HEK293 (cell line): Measurements from ENCODE around the gene ETNK2.
A peak's percentile ranks its signal among the peaks of the same experiment; 100 is the strongest.

Experiments used
- BCL6B ChIP-seq: fragments of 450-650 bp; formaldehyde crosslinking; IDR thresholded peaks from 2 replicates; pipeline ENCODE4 v1.5.1; 2017; ENCODE audit warnings: missing biosample characterization, missing genetic modification characterization
- GLI4 ChIP-seq: fragments of 450-650 bp; formaldehyde crosslinking; IDR thresholded peaks from 2 replicates; pipeline ENCODE4 v1.5.1; 2016; ENCODE audit warnings: missing biosample characterization, missing genetic modification characterization
- KLF10 ChIP-seq: fragments of 450-650 bp; IDR thresholded peaks from 2 replicates; pipeline ENCODE4 v1.5.1; 2018; ENCODE audit warnings: missing biosample characterization, mild to moderate bottlenecking, missing genetic modification characterization
- REPIN1 ChIP-seq: fragments of 450-650 bp; formaldehyde crosslinking; IDR thresholded peaks from 2 replicates; pipeline ENCODE4 v1.5.1; 2017; ENCODE audit warnings: missing biosample characterization, missing genetic modification characterization, low read depth
- SCRT1 ChIP-seq: fragments of 450-650 bp; formaldehyde crosslinking; IDR thresholded peaks from 2 replicates; pipeline ENCODE4 v1.5.1; 2016; ENCODE audit warnings: missing biosample characterization, missing genetic modification characterization, borderline replicate concordance
- ZBTB48 ChIP-seq: fragments of 450-650 bp; formaldehyde crosslinking; IDR thresholded peaks from 2 replicates; pipeline ENCODE4 v1.5.1; 2016; ENCODE audit warnings: missing biosample characterization, missing genetic modification characterization
- ZIC2 ChIP-seq: fragments of 450-650 bp; formaldehyde crosslinking; IDR thresholded peaks from 2 replicates; pipeline ENCODE4 v1.5.1; 2016; ENCODE audit warnings: missing biosample characterization, missing genetic modification characterization
- ZNF121 ChIP-seq: fragments of 450-650 bp; formaldehyde crosslinking; IDR thresholded peaks from 2 replicates; pipeline ENCODE4 v1.5.1; 2016; ENCODE audit warnings: missing biosample characterization, missing genetic modification characterization
- ZNF146 ChIP-seq: fragments of 450-650 bp; formaldehyde crosslinking; IDR thresholded peaks from 2 replicates; pipeline ENCODE4 v1.5.1; 2016; ENCODE audit warnings: missing biosample characterization, missing genetic modification characterization
- ZNF169 ChIP-seq: fragments of 450-650 bp; formaldehyde crosslinking; IDR thresholded peaks from 2 replicates; pipeline ENCODE4 v1.5.1; 2016; ENCODE audit warnings: missing biosample characterization, missing genetic modification characterization
- ZNF202 ChIP-seq: fragments of 450-650 bp; formaldehyde crosslinking; IDR thresholded peaks from 2 replicates; pipeline ENCODE4 v1.5.1; 2016; ENCODE audit warnings: missing biosample characterization, missing genetic modification characterization, borderline replicate concordance
- ZNF221 ChIP-seq: fragments of 450-650 bp; formaldehyde crosslinking; IDR thresholded peaks from 2 replicates; pipeline ENCODE4 v1.5.1; 2017; ENCODE audit warnings: missing biosample characterization, missing genetic modification characterization, borderline replicate concordance
- ZNF266 ChIP-seq: fragments of 450-650 bp; formaldehyde crosslinking; IDR thresholded peaks from 2 replicates; pipeline ENCODE4 v1.5.1; 2016; ENCODE audit warnings: missing biosample characterization, missing genetic modification characterization, low read depth
- ZNF274 ChIP-seq, 2 experiments: fragments of 200-500 bp in 1 of 2; fragments of 450-650 bp in 1 of 2; sonication (Bioruptor generic) in 1 of 2; formaldehyde crosslinking in 1 of 2; IDR thresholded peaks; 2 replicates each; pipeline versions ENCODE4 v1.5.1 to v1.6.1; 2014 to 2016; ENCODE audit warnings: borderline replicate concordance in 1 of 2, inconsistent platforms in 1 of 2, low read length in 1 of 2, missing biosample characterization in 1 of 2, missing genetic modification characterization in 1 of 2
- ZNF335 ChIP-seq: fragments of 450-650 bp; formaldehyde crosslinking; conservative IDR thresholded peaks from 2 replicates; pipeline ENCODE4 v1.5.1; 2016; ENCODE audit warnings: missing biosample characterization, missing genetic modification characterization
- ZNF366 ChIP-seq: fragments of 450-650 bp; formaldehyde crosslinking; conservative IDR thresholded peaks from 2 replicates; pipeline ENCODE4 v1.5.1; 2016; ENCODE audit warnings: missing biosample characterization, missing genetic modification characterization
- ZNF501 ChIP-seq: fragments of 450-650 bp; formaldehyde crosslinking; IDR thresholded peaks from 2 replicates; pipeline ENCODE4 v1.5.1; 2016; ENCODE audit warnings: missing biosample characterization, missing genetic modification characterization
- ZNF510 ChIP-seq: fragments of 450-650 bp; formaldehyde crosslinking; IDR thresholded peaks from 2 replicates; pipeline ENCODE4 v1.5.1; 2018; ENCODE audit warnings: mild to moderate bottlenecking, missing genetic modification characterization, missing biosample characterization; ENCODE audit not compliant: insufficient replicate concordance
- ZNF514 ChIP-seq: fragments of 450-650 bp; formaldehyde crosslinking; IDR thresholded peaks from 2 replicates; pipeline ENCODE4 v1.5.1; 2016; ENCODE audit warnings: missing biosample characterization, missing genetic modification characterization
- ZNF571 ChIP-seq: fragments of 450-650 bp; formaldehyde crosslinking; IDR thresholded peaks from 2 replicates; pipeline ENCODE4 v1.5.0; 2017; ENCODE audit warnings: missing biosample characterization, missing genetic modification characterization
- ZNF596 ChIP-seq: fragments of 450-650 bp; IDR thresholded peaks from 2 replicates; pipeline ENCODE4 v1.5.0; 2018; ENCODE audit warnings: missing biosample characterization, mild to moderate bottlenecking, missing genetic modification characterization, moderate library complexity
- ZNF777 ChIP-seq: fragments of 450-650 bp; formaldehyde crosslinking; IDR thresholded peaks from 2 replicates; pipeline ENCODE4 v1.5.1; 2017; ENCODE audit warnings: missing biosample characterization, missing genetic modification characterization, borderline replicate concordance
- ZNF785 ChIP-seq: fragments of 450-650 bp; formaldehyde crosslinking; IDR thresholded peaks from 2 replicates; pipeline ENCODE4 v1.5.1; 2016; ENCODE audit warnings: missing biosample characterization, missing genetic modification characterization
- ZNF837 ChIP-seq: fragments of 450-650 bp; formaldehyde crosslinking; IDR thresholded peaks from 2 replicates; pipeline ENCODE4 v1.5.1; 2016; ENCODE audit warnings: missing biosample characterization, missing genetic modification characterization
- ZSCAN16 ChIP-seq: fragments of 450-650 bp; formaldehyde crosslinking; IDR thresholded peaks from 2 replicates; pipeline ENCODE4 v1.5.1; 2016; ENCODE audit warnings: missing biosample characterization, missing genetic modification characterization
- ZSCAN23 ChIP-seq: fragments of 450-650 bp; formaldehyde crosslinking; IDR thresholded peaks from 2 replicates; pipeline ENCODE4 v1.5.1; 2016; ENCODE audit warnings: missing biosample characterization, missing genetic modification characterization
- TF ChIP-seq, protein P1 (sequence below): fragments of 450-650 bp; formaldehyde crosslinking; IDR thresholded peaks from 2 replicates; pipeline ENCODE4 v1.5.1; 2017; ENCODE audit warnings: missing biosample characterization, missing genetic modification characterization
- TF ChIP-seq, protein P2 (sequence below): fragments of 450-650 bp; IDR thresholded peaks from 2 replicates; pipeline ENCODE4 v1.5.1; 2018; ENCODE audit warnings: missing biosample characterization, missing genetic modification characterization
- TF ChIP-seq, protein P3 (sequence below): fragments of 450-650 bp; formaldehyde crosslinking; IDR thresholded peaks from 2 replicates; pipeline ENCODE4 v1.5.1; 2016; ENCODE audit warnings: missing biosample characterization, missing genetic modification characterization
- TF ChIP-seq, protein P4 (sequence below): fragments of 450-650 bp; formaldehyde crosslinking; IDR thresholded peaks from 2 replicates; pipeline ENCODE4 v1.5.1; 2016; ENCODE audit warnings: missing biosample characterization, missing genetic modification characterization
- TF ChIP-seq, protein P5 (sequence below): fragments of 450-650 bp; IDR thresholded peaks from 2 replicates; pipeline ENCODE4 v1.5.1; 2018; ENCODE audit warnings: missing biosample characterization, mild to moderate bottlenecking, missing genetic modification characterization

Gene ETNK2

GRCh38 chr1:204127597-204128242 lies 24.1 kb downstream of the ETNK2 start (continued):
- TF ChIP-seq KLF10 (tag by site-specific recombination) (no peak), BCL6B (tag by site-specific recombination) (no peak), ZNF777 (tag by site-specific recombination) (no peak), ZNF146 (tag by site-specific recombination) (no peak), ZNF785 (tag by site-specific recombination) (no peak), ZSCAN16 (no peak), ZIC2 (tag by site-specific recombination) (no peak), ZNF266 (no peak), ZNF514 (tag by site-specific recombination) (no peak), ZNF837 (tag by site-specific recombination) (no peak), ZSCAN23 (tag by site-specific recombination) (no peak), ZBTB48 (no peak), GLI4 (tag by site-specific recombination) (no peak), ZNF571 (no peak), SCRT1 (tag by site-specific recombination) (no peak), ZNF202 (no peak), REPIN1 (tag by site-specific recombination) (no peak), ZNF274 (IDR thresholded peaks at IDR 0.05; ENCODE audit: low read length) (no peak), ZNF274 (tag by site-specific recombination; IDR thresholded peaks at IDR 0.05; ENCODE audit: borderline replicate concordance) (no peak), ZNF121 (tag by site-specific recombination) (no peak), ZNF510 (tag by site-specific recombination) (no peak), ZNF366 (tag by site-specific recombination) (peak; percentile 56), ZNF221 (tag by site-specific recombination) (no peak), ZNF335 (tag by site-specific recombination) (no peak), ZNF596 (no peak), ZNF501 (no peak), ZNF169 (tag by site-specific recombination) (no peak)
- TF ChIP-seq, protein P1, sequence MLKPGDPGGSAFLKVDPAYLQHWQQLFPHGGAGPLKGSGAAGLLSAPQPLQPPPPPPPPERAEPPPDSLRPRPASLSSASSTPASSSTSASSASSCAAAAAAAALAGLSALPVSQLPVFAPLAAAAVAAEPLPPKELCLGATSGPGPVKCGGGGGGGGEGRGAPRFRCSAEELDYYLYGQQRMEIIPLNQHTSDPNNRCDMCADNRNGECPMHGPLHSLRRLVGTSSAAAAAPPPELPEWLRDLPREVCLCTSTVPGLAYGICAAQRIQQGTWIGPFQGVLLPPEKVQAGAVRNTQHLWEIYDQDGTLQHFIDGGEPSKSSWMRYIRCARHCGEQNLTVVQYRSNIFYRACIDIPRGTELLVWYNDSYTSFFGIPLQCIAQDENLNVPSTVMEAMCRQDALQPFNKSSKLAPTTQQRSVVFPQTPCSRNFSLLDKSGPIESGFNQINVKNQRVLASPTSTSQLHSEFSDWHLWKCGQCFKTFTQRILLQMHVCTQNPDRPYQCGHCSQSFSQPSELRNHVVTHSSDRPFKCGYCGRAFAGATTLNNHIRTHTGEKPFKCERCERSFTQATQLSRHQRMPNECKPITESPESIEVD: peak; percentile 80
- TF ChIP-seq, protein P2, sequence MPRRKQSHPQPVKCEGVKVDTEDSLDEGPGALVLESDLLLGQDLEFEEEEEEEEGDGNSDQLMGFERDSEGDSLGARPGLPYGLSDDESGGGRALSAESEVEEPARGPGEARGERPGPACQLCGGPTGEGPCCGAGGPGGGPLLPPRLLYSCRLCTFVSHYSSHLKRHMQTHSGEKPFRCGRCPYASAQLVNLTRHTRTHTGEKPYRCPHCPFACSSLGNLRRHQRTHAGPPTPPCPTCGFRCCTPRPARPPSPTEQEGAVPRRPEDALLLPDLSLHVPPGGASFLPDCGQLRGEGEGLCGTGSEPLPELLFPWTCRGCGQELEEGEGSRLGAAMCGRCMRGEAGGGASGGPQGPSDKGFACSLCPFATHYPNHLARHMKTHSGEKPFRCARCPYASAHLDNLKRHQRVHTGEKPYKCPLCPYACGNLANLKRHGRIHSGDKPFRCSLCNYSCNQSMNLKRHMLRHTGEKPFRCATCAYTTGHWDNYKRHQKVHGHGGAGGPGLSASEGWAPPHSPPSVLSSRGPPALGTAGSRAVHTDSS (tag by site-specific recombination): no peak
- TF ChIP-seq, protein P3, sequence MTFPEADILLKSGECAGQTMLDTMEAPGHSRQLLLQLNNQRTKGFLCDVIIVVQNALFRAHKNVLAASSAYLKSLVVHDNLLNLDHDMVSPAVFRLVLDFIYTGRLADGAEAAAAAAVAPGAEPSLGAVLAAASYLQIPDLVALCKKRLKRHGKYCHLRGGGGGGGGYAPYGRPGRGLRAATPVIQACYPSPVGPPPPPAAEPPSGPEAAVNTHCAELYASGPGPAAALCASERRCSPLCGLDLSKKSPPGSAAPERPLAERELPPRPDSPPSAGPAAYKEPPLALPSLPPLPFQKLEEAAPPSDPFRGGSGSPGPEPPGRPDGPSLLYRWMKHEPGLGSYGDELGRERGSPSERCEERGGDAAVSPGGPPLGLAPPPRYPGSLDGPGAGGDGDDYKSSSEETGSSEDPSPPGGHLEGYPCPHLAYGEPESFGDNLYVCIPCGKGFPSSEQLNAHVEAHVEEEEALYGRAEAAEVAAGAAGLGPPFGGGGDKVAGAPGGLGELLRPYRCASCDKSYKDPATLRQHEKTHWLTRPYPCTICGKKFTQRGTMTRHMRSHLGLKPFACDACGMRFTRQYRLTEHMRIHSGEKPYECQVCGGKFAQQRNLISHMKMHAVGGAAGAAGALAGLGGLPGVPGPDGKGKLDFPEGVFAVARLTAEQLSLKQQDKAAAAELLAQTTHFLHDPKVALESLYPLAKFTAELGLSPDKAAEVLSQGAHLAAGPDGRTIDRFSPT: no peak
- TF ChIP-seq, protein P4, sequence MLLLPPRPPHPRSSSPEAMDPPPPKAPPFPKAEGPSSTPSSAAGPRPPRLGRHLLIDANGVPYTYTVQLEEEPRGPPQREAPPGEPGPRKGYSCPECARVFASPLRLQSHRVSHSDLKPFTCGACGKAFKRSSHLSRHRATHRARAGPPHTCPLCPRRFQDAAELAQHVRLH: no peak
- TF ChIP-seq, protein P5, sequence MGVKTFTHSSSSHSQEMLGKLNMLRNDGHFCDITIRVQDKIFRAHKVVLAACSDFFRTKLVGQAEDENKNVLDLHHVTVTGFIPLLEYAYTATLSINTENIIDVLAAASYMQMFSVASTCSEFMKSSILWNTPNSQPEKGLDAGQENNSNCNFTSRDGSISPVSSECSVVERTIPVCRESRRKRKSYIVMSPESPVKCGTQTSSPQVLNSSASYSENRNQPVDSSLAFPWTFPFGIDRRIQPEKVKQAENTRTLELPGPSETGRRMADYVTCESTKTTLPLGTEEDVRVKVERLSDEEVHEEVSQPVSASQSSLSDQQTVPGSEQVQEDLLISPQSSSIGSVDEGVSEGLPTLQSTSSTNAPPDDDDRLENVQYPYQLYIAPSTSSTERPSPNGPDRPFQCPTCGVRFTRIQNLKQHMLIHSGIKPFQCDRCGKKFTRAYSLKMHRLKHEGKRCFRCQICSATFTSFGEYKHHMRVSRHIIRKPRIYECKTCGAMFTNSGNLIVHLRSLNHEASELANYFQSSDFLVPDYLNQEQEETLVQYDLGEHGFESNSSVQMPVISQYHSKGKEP (tag by site-specific recombination): no peak
